ENCODE data around the gene ZNF3.

The ZNF3 gene

DNA sequence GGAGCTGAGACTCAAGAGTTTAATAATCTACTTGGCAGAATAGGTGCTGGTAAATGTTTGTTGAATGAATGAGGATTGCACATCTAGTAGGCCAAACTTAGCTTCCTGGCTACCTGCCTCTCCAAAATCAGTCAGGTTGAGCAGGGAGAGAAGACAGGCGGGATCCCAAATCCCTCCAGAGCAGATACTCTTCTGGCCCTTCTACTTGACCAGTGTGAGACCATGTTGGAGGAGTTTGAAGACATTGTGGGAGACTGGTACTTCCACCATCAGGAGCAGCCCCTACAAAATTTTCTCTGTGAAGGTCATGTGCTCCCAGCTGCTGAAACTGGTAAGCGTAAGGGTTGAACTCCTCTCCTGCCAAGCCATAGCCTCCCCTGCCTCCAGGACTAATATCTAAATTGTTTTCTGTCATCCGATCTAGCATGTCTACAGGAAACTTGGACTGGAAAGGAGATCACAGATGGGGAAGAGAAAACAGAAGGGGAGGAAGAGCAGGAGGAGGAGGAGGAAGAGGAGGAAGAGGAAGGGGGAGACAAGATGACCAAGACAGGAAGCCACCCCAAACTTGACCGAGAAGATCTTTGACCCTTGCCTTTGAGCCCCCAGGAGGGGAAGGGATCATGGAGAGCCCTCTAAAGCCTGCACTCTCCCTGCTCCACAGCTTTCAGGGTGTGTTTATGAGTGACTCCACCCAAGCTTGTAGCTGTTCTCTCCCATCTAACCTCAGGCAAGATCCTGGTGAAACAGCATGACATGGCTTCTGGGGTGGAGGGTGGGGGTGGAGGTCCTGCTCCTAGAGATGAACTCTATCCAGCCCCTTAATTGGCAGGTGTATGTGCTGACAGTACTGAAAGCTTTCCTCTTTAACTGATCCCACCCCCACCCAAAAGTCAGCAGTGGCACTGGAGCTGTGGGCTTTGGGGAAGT lies 43.0 kb upstream of the ZNF3 start:
- DNase-seq (ENCODE audit: low read depth in 1 of 2, low spot score in 1 of 2): no peak
- H3K27me3 ChIP-seq (ENCODE audit: insufficient read depth, poor library complexity, severe bottlenecking): no peaks in the 10 kb centered on the region
- no peak overlapping the region for H3K27ac ChIP-seq (replicated peaks)
- TF ChIP-seq SPI1 (IDR thresholded peaks at IDR 0.05; ENCODE audit: borderline replicate concordance, low read depth) (no peak), GABPA (IDR thresholded peaks at IDR 0.05; ENCODE audit: low read depth) (no peak), REST (IDR thresholded peaks at IDR 0.05; ENCODE audit: insufficient replicate concordance, low read depth) (no peak), POLR2AphosphoS5 (IDR thresholded peaks at IDR 0.05; ENCODE audit: low read depth) (no peak)
- TF ChIP-seq, protein P1, sequence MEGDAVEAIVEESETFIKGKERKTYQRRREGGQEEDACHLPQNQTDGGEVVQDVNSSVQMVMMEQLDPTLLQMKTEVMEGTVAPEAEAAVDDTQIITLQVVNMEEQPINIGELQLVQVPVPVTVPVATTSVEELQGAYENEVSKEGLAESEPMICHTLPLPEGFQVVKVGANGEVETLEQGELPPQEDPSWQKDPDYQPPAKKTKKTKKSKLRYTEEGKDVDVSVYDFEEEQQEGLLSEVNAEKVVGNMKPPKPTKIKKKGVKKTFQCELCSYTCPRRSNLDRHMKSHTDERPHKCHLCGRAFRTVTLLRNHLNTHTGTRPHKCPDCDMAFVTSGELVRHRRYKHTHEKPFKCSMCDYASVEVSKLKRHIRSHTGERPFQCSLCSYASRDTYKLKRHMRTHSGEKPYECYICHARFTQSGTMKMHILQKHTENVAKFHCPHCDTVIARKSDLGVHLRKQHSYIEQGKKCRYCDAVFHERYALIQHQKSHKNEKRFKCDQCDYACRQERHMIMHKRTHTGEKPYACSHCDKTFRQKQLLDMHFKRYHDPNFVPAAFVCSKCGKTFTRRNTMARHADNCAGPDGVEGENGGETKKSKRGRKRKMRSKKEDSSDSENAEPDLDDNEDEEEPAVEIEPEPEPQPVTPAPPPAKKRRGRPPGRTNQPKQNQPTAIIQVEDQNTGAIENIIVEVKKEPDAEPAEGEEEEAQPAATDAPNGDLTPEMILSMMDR (IDR thresholded peaks at IDR 0.05; ENCODE audit: insufficient read depth, low read length): no peak
- no peak overlapping the region for H3K4me3 ChIP-seq (replicated peaks; ENCODE audit: insufficient read depth, low read length)

DNA sequence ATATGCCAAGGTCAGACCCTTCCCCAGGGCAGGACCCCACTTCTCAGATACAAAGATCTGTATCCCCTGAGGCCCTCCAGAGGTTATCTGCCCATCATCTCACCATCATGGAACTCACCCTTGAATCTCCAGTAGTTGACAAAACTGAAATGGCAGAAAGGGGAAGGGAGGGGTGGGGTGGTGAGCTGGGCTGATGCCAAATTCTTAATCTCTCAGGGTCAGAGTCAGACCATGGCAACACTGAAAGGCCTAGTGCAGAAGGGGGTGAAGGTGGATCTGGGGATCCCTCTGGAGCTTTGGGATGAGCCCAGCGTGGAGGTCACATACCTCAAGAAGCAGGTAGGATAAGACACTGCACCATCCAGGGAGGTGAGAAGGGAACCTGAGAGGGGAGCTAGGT lies 41.0 kb upstream of the ZNF3 start:
- no peak for DNase-seq (ENCODE audit: low read depth in 1 of 2, low spot score in 1 of 2)
- Histone ChIP-seq H3K27ac (replicated peaks) (no peak overlapping the region), H3K4me3 (replicated peaks; ENCODE audit: insufficient read depth, low read length) (no peak overlapping the region), H3K27me3 (ENCODE audit: insufficient read depth, poor library complexity, severe bottlenecking) (no peaks in the 10 kb centered on the region)
- TF ChIP-seq GABPA (IDR thresholded peaks at IDR 0.05; ENCODE audit: low read depth): no peak
- no peak for TF ChIP-seq REST (IDR thresholded peaks at IDR 0.05; ENCODE audit: insufficient replicate concordance, low read depth)
- TF ChIP-seq POLR2AphosphoS5 (IDR thresholded peaks at IDR 0.05; ENCODE audit: low read depth): no peak
- TF ChIP-seq, protein P1 (IDR thresholded peaks at IDR 0.05; ENCODE audit: insufficient read depth, low read length): no peak
- no peak for TF ChIP-seq SPI1 (IDR thresholded peaks at IDR 0.05; ENCODE audit: borderline replicate concordance, low read depth)

DNA sequence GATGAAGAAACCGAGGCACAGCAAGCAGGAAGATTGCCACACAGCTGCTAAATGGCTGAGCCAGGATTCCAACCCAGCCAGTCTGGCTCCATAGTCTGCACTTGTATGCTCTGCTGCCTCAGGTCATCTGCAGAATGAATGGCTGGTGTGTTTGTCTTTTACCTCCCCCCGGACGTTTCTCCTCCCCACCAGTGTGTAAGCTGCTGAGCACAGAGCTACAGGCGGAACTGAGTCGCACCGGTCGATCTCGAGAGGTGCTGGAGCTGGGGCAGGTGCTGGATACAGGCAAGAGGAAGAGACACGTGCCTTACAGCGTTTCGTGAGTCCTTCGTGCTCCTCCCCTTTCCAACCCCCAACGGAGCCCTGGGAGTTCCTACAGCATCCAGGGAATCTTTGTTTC lies 40.5 kb upstream of the ZNF3 start:
- no peak for DNase-seq (ENCODE audit: low read depth in 1 of 2, low spot score in 1 of 2)
- no peaks in the 10 kb centered on the region for H3K27me3 ChIP-seq (ENCODE audit: insufficient read depth, poor library complexity, severe bottlenecking)
- H3K4me3 ChIP-seq (replicated peaks; ENCODE audit: insufficient read depth, low read length): no peak overlapping the region
- TF ChIP-seq REST (IDR thresholded peaks at IDR 0.05; ENCODE audit: insufficient replicate concordance, low read depth) (no peak), POLR2AphosphoS5 (IDR thresholded peaks at IDR 0.05; ENCODE audit: low read depth) (no peak), GABPA (IDR thresholded peaks at IDR 0.05; ENCODE audit: low read depth) (no peak), SPI1 (IDR thresholded peaks at IDR 0.05; ENCODE audit: borderline replicate concordance, low read depth) (no peak)
- TF ChIP-seq, protein P1 (IDR thresholded peaks at IDR 0.05; ENCODE audit: insufficient read depth, low read length): no peak
- H3K27ac ChIP-seq (replicated peaks): no peak overlapping the region
